MCF 10A (cell line): ENCODE results near the gene SERPINA1. TPM values are rescaled to one million over a fixed set of nuclear protein-coding genes. Genes with fewer than 3 reads are reported as not detected.

Experiments
- BruUV-seq: library from RNA; stranded (reverse); fragments of 400-500 nt; replicated peaks from 2 replicates; lab custom pipeline; 2021; lab: Mats Ljungman, UMichigan
- CTCF ChIA-PET: fragments of 300-600 bp; sonication (Branson Sonifier 250); formaldehyde crosslinking; extraction: SDS; loops from one replicate; lab custom pipeline; 2021; ENCODE audit warnings: antibody characterized with exemption, inconsistent platforms; lab: Yijun Ruan, JAX
- POLR2A ChIA-PET: fragments of 300-600, 350-650 bp; sonication (Branson Sonifier 250); formaldehyde crosslinking; extraction: SDS; loops from one replicate; lab custom pipeline; 2020; ENCODE audit warnings: antibody characterized with exemption, inconsistent platforms; lab: Yijun Ruan, JAX
- DNase-seq: peaks from one replicate; pipeline ENCODE4 v3.0.0-alpha.2; 2018; ENCODE audit not compliant: unreplicated experiment
- H3K27ac Mint-ChIP-seq: one replicate; pipeline ENCODE4 v1.8.0; 2022; ENCODE audit warnings: mild to moderate bottlenecking, low read depth, mixed read lengths; ENCODE audit not compliant: unreplicated experiment
- H3K27me3 Mint-ChIP-seq: one replicate; pipeline ENCODE4 v1.8.0; 2022; ENCODE audit warnings: mixed read lengths; ENCODE audit not compliant: insufficient read depth, unreplicated experiment
- H3K36me3 Mint-ChIP-seq: one replicate; pipeline ENCODE4 v1.8.0; 2022; ENCODE audit warnings: mild to moderate bottlenecking, moderate library complexity, mixed read lengths; ENCODE audit not compliant: insufficient read depth, unreplicated experiment
- H3K4me1 Mint-ChIP-seq: one replicate; pipeline ENCODE4 v1.8.0; 2022; ENCODE audit warnings: mixed read lengths; ENCODE audit not compliant: insufficient read depth, unreplicated experiment
- H3K4me3 Mint-ChIP-seq: one replicate; pipeline ENCODE4 v1.8.0; 2022; ENCODE audit warnings: mild to moderate bottlenecking, moderate library complexity, mixed read lengths; ENCODE audit not compliant: unreplicated experiment
- H3K9me3 Mint-ChIP-seq: one replicate; pipeline ENCODE4 v1.8.0; 2022; ENCODE audit warnings: mixed read lengths; ENCODE audit not compliant: unreplicated experiment
- CTCF ChIP-seq: fragments of 200-600 bp; IDR thresholded peaks from one replicate; pipeline ENCODE4 v1.8.0; 2022; ENCODE audit warnings: antibody characterized with exemption, mild to moderate bottlenecking; ENCODE audit not compliant: unreplicated experiment
- intact Hi-C: fragments of 100-400 bp; cut with micrococcal nuclease; formaldehyde crosslinking; loops from 2 replicates; pipeline ENCODE4 v1.14.1; 2022
- total RNA-seq: library from RNA; stranded (reverse); gene quantifications from 2 replicates; pipeline ENCODE4 v1.2.3, GENCODE V29; 2022

Gene SERPINA1
- total RNA-seq, 1 experiment from 2014 or later: 42.5 TPM

- TF ChIP-seq CTCF: no peak
- H3K27me3 Mint-ChIP-seq: no peaks in the 10 kb centered on the region
- no peak overlapping the region for H3K27ac Mint-ChIP-seq
- H3K4me1 Mint-ChIP-seq: peaks cover 7% of the 10 kb centered on the region
- no peak for DNase-seq
- intact Hi-C loops: no loop called here
- no peaks in the 10 kb centered on the region for H3K36me3 Mint-ChIP-seq
- BruUV-seq: no TSS peak
- CTCF ChIA-PET: interaction anchor here (0.7 kb wide), 2 partner anchors 9 to 83 kb away, joined by 3 read pairs; no protein-coding TSS in a partner anchor
- H3K4me3 Mint-ChIP-seq: no peak overlapping the region
- POLR2A ChIA-PET: no interaction called here
- peaks cover 7% of the 10 kb centered on the region for H3K9me3 Mint-ChIP-seq
Observed at GRCh38 chr14:94403312-94403932, 15.0 kb upstream of the SERPINA1 start.

- intact Hi-C loops: no loop called here
- H3K4me1 Mint-ChIP-seq: peaks cover 7% of the 10 kb centered on the region
- BruUV-seq: no TSS peak
- ChIA-PET POLR2A (interaction anchor here (0.7 kb wide), 1 partner anchor 66 kb away, joined by 3 read pairs; no protein-coding TSS in a partner anchor), CTCF (interaction anchor here (0.6 to 1.5 kb wide), 2 partner anchors 11 to 149 kb away, joined by 3 read pairs; no protein-coding TSS in a partner anchor)
- no peak overlapping the region for H3K4me3 Mint-ChIP-seq
- DNase-seq: no peak
- no peaks in the 10 kb centered on the region for H3K27me3 Mint-ChIP-seq
- H3K27ac Mint-ChIP-seq: no peak overlapping the region
- no peaks in the 10 kb centered on the region for H3K36me3 Mint-ChIP-seq
- no peak for TF ChIP-seq CTCF
- no peaks in the 10 kb centered on the region for H3K9me3 Mint-ChIP-seq
Observed at GRCh38 chr14:94401083-94401482, 12.7 kb upstream of the SERPINA1 start.

- no TSS peak for BruUV-seq
- Mint-ChIP-seq H3K4me1 (peaks cover 7% of the 10 kb centered on the region), H3K27ac (no peak overlapping the region), H3K36me3 (no peaks in the 10 kb centered on the region), H3K27me3 (no peaks in the 10 kb centered on the region), H3K4me3 (no peak overlapping the region), H3K9me3 (no peaks in the 10 kb centered on the region)
- no peak for TF ChIP-seq CTCF
- CTCF ChIA-PET: interaction anchor here (1.5 kb wide), 1 partner anchor 10 kb away, joined by 3 read pairs; no protein-coding TSS in a partner anchor
- POLR2A ChIA-PET: no interaction called here
- DNase-seq: no peak
- intact Hi-C loops: no loop called here
Observed at GRCh38 chr14:94400422-94400841, 12.0 kb upstream of the SERPINA1 start.

GRCh38 chr14:94398536-94398935, 10.1 kb upstream of the SERPINA1 start:
- no peak overlapping the region for H3K4me3 Mint-ChIP-seq
- no peak for DNase-seq
- H3K9me3 Mint-ChIP-seq: no peaks in the 10 kb centered on the region
- ChIA-PET POLR2A (no interaction called here), CTCF (interaction anchor here (0.6 to 1.8 kb wide), 2 partner anchors 87 to 348 kb away, joined by 4 to 5 read pairs; no protein-coding TSS in a partner anchor)
- TF ChIP-seq CTCF: no peak
- H3K27ac Mint-ChIP-seq: no peak overlapping the region
- H3K4me1 Mint-ChIP-seq: peaks cover 15% of the 10 kb centered on the region
- no peaks in the 10 kb centered on the region for H3K27me3 Mint-ChIP-seq
- no peaks in the 10 kb centered on the region for H3K36me3 Mint-ChIP-seq
- intact Hi-C loops: no loop called here
- no TSS peak for BruUV-seq
